Activated naive CD8-positive, alpha-beta T cell treated with anti-CD3 and anti-CD28 coated beads, Interleukin-2, amount 10 ng/mL, durations not matched to agents 7 days and 5 days (primary cell): ENCODE measurements around the gene NR3C1. TPM values are rescaled to one million over a fixed set of nuclear protein-coding genes. Genes with fewer than 3 reads are reported as not detected.

ENCODE experiments used
- ATAC-seq: fragments of 150-1000 bp; cut with Tn5 transposase; one replicate; pipeline ENCODE4 v1.10.0; 2021; ENCODE audit warnings: low read depth, moderate library complexity
- POLR2A ChIA-PET: fragments of 350-600 bp; sonication (Branson Sonifier 250); formaldehyde crosslinking; loops from one replicate; lab custom pipeline; 2021; ENCODE audit warnings: antibody characterized with exemption; lab: Charles Lee
- DNase-seq: peaks from one replicate; pipeline ENCODE4 v3.0.0; 2021
- H3K27ac Mint-ChIP-seq: one replicate; pipeline ENCODE4 v1.8.0; 2022; ENCODE audit warnings: mild to moderate bottlenecking, mixed read lengths
- H3K27me3 Mint-ChIP-seq: one replicate; pipeline ENCODE4 v1.8.0; 2022; ENCODE audit warnings: mild to moderate bottlenecking, moderate library complexity, mixed read lengths
- H3K36me3 Mint-ChIP-seq: one replicate; pipeline ENCODE4 v1.8.0; 2021; ENCODE audit warnings: mild to moderate bottlenecking, mixed read lengths
- H3K4me1 Mint-ChIP-seq: one replicate; pipeline ENCODE4 v1.8.0; 2021; ENCODE audit warnings: mixed read lengths
- H3K4me3 Mint-ChIP-seq: one replicate; pipeline ENCODE4 v1.8.0; 2022; ENCODE audit warnings: mild to moderate bottlenecking, moderate library complexity, mixed read lengths
- H3K9me3 Mint-ChIP-seq: one replicate; pipeline ENCODE4 v1.8.0; 2021; ENCODE audit warnings: mixed read lengths
- total RNA-seq, 2 experiments: library from RNA; stranded (reverse); gene quantifications; one replicate each; pipeline ENCODE4 v1.2.3, GENCODE V29; 2021

The NR3C1 gene
- total RNA-seq, 2 experiments from 2014 or later, result 95.5 to 102 TPM

- H3K9me3 Mint-ChIP-seq, result peaks cover 13% of the 10 kb centered on the region
- no peak overlapping the region for H3K4me3 Mint-ChIP-seq
- H3K27me3 Mint-ChIP-seq, result no peaks in the 10 kb centered on the region
- POLR2A ChIA-PET, result interaction anchor here (0.8 kb wide), 1 partner anchor 42 kb away, joined by 5 read pairs; the partner anchor contains the start of gene NR3C1
- H3K27ac Mint-ChIP-seq, result no peak overlapping the region
- H3K36me3 Mint-ChIP-seq, result peaks cover 35% of the 10 kb centered on the region
- no peak for ATAC-seq
- no peak for DNase-seq
- peaks cover 25% of the 10 kb centered on the region for H3K4me1 Mint-ChIP-seq
Observed at GRCh38 chr5:143361438-143361837, 42.0 kb downstream of the NR3C1 start.

DNA sequence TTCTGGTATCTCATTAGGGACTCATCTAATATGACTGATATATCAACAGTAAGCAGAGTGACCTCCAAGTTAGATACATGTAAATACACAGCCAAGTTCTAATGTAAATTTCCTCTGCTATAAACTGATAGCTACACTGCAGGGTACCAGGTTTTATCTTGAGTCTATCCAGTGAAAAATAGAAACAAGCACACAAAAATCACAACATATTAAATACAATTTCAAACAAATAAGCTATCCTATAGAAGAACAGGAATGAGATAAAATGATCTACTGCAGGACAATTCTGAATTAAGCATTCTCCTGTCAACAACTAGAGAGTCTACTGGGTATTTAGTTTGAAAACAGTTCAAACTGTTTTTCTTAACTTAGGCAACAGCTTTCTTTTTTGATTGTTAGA is 42.7 kb downstream of the NR3C1 start:
- H3K4me1 Mint-ChIP-seq, result peaks cover 27% of the 10 kb centered on the region
- peaks cover 13% of the 10 kb centered on the region for H3K9me3 Mint-ChIP-seq
- POLR2A ChIA-PET, result interaction anchor here (0.8 kb wide), 1 partner anchor 43 kb away, joined by 5 read pairs; the partner anchor contains the start of gene NR3C1
- ATAC-seq (no peak), DNase-seq (no peak)
- H3K27ac Mint-ChIP-seq, result no peak overlapping the region
- H3K27me3 Mint-ChIP-seq, result no peaks in the 10 kb centered on the region
- H3K36me3 Mint-ChIP-seq, result peaks cover 31% of the 10 kb centered on the region
- no peak overlapping the region for H3K4me3 Mint-ChIP-seq

DNA sequence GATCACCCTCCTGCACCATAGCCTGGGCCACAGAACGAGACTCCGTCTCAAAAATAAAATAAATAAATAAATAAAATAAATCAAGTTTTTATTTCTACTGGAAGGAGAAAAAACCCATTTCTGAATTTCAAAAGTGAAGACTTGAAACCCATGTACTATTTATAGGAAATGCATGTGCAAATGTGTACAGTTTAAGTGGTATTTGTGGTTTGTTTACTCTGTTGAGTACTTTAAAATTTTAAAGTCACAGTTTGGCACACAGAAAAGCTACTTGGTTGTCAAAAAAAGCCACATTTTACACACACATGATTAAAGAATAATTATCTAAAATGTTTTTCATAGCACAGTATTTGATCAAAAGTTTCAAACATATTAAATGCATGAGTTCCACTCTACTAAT is 43.6 kb downstream of the NR3C1 start:
- Mint-ChIP-seq H3K4me1 (peaks cover 26% of the 10 kb centered on the region), H3K36me3 (peaks cover 25% of the 10 kb centered on the region), H3K27me3 (no peaks in the 10 kb centered on the region), H3K9me3 (peaks cover 8% of the 10 kb centered on the region), H3K27ac (no peak overlapping the region), H3K4me3 (no peak overlapping the region)
- DNase-seq (no peak), ATAC-seq (no peak)
- POLR2A ChIA-PET, result interaction anchor here (0.8 kb wide), 1 partner anchor 44 kb away, joined by 3 read pairs; no protein-coding TSS in a partner anchor

DNA sequence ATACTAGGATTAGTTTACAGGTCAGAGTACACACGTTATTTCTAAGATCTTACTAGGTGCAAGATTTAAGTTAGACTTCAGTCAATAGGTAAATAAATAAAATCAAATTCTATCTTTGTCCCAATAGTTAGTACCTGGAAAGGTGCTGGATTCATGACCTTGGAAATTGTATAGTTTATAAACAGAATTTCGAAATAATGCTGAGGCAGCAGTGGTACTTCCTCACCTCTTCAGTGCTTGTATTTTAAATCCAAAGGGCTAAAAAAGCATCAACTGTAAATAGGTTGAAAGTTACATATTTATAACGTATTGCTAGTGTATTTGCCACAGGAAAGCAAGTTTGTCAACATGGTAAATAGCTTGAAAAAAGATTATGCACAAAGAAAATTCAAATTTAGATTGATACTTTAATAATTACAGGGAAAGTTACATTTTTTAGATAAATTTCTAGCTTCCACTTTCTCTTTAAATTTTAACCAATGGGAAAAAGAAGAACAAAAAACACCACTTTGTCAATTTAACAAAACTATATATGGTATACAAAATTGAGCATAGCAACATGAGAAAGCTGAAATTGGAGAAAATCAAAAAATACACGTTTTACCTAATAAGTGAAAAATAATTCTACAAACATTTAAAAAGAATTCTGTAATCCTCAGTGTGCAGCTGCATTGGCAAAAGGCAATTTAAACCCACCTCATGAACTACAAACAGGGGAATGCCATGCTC is 46.5 kb downstream of the NR3C1 start:
- no peak overlapping the region for H3K27ac Mint-ChIP-seq
- H3K4me3 Mint-ChIP-seq, result no peak overlapping the region
- no peak for ATAC-seq
- POLR2A ChIA-PET, result no interaction called here
- no peaks in the 10 kb centered on the region for H3K27me3 Mint-ChIP-seq
- H3K4me1 Mint-ChIP-seq, result peaks cover 41% of the 10 kb centered on the region
- peaks cover 4% of the 10 kb centered on the region for H3K36me3 Mint-ChIP-seq
- no peak for DNase-seq
- no peaks in the 10 kb centered on the region for H3K9me3 Mint-ChIP-seq

GRCh38 chr5:143355710-143356109 is 47.8 kb downstream of the NR3C1 start:
- no peak overlapping the region for H3K27ac Mint-ChIP-seq
- DNase-seq (no peak), ATAC-seq (no peak)
- POLR2A ChIA-PET, result no interaction called here
- H3K4me1 Mint-ChIP-seq, result peaks cover 42% of the 10 kb centered on the region
- H3K36me3 Mint-ChIP-seq, result peaks cover 2% of the 10 kb centered on the region
- no peaks in the 10 kb centered on the region for H3K27me3 Mint-ChIP-seq
- H3K9me3 Mint-ChIP-seq, result no peaks in the 10 kb centered on the region
- no peak overlapping the region for H3K4me3 Mint-ChIP-seq

- POLR2A ChIA-PET, result interaction anchor here (1.4 to 1.6 kb wide), 2 partner anchors 50 to 80 kb away, joined by 4 to 8 read pairs; partner anchors contain the start of gene NR3C1
- peak; percentile 65 for ATAC-seq
Observed at GRCh38 chr5:143354025-143354424, 49.5 kb downstream of the NR3C1 start.

DNA sequence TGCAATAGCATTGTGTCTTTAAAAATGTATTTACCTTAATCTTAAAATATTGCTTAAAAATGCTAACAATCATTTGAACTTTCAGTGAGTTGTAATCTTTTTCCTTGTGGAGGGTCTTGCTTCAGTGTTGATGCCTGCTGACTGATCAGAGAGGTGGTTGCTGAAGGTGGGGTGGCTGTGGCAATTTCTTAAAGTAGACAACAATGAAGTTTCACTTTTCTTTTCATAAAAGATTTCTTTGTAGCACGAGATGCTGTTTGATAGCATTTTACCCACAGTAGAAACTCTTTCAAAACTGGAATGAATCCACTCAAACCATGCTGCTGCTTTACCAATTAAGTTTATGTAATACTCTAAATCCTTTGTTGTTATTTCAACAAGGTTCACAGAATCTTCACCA is 50.8 kb downstream of the NR3C1 start:
- Mint-ChIP-seq H3K27me3 (no peaks in the 10 kb centered on the region), H3K9me3 (no peaks in the 10 kb centered on the region), H3K27ac (peak overlapping the region; percentile 95), H3K4me1 (peaks cover 32% of the 10 kb centered on the region), H3K36me3 (peaks cover 8% of the 10 kb centered on the region), H3K4me3 (peak overlapping the region; percentile 90)
- peak; percentile 56 for ATAC-seq
- DNase-seq, result no peak
- POLR2A ChIA-PET, result no interaction called here

More at GRCh38 chr5:143354025-143354424, 49.5 kb downstream of the NR3C1 start:
- DNase-seq, result no peak
- H3K4me1 Mint-ChIP-seq, result peaks cover 33% of the 10 kb centered on the region
- H3K4me3 Mint-ChIP-seq, result peak overlapping the region; percentile 90
- peaks cover 2% of the 10 kb centered on the region for H3K36me3 Mint-ChIP-seq
- no peaks in the 10 kb centered on the region for H3K27me3 Mint-ChIP-seq
- H3K27ac Mint-ChIP-seq, result peak overlapping the region; percentile 95
- H3K9me3 Mint-ChIP-seq, result no peaks in the 10 kb centered on the region

DNA sequence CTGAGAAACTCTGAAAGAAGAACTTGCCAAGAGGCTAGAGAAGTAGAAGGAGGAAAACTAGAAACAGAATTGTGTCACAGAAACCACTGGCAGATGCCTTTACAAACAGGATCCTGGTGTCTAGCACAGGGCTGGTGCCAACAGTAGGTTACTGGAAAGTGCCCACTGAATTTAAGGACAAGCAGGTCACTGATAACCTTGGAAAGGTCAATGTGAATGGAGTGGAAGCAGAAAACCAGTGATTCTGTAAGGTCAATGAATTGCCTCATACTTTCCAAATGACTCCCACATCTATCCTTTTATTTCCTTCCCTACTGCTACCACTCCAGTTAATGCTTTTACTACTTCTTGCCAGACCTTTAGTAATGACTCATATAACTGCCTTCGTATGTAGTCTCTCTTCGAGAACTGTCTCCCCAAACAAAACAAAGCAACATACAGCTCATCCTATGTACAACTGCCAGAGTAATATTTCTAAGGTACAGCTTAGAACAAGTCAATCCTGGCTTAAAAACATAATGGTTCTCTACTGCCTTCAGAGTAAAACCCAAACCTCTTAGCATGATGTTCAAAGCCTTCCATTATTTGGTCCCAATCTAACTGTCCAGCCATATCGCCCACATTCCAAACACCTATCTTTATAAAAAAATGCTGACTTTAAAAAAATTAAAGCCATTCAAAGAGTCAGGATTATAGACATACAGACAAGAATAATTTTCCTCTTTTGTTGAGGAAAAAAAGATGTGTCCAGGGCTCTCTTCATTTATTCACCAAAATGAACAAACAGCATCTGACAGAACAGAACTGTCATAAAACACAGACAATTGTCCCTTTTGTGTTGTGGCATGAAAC is 52.5 kb downstream of the NR3C1 start:
- no peak for DNase-seq
- H3K27me3 Mint-ChIP-seq, result no peaks in the 10 kb centered on the region
- H3K36me3 Mint-ChIP-seq, result peaks cover 8% of the 10 kb centered on the region
- no peaks in the 10 kb centered on the region for H3K9me3 Mint-ChIP-seq
- no peak for ATAC-seq
- no peak overlapping the region for H3K4me3 Mint-ChIP-seq
- H3K4me1 Mint-ChIP-seq, result peaks cover 39% of the 10 kb centered on the region
- POLR2A ChIA-PET, result no interaction called here
- H3K27ac Mint-ChIP-seq, result no peak overlapping the region

- ATAC-seq (no peak), DNase-seq (no peak)
- Mint-ChIP-seq H3K36me3 (peaks cover 6% of the 10 kb centered on the region), H3K4me1 (peaks cover 36% of the 10 kb centered on the region), H3K27me3 (no peaks in the 10 kb centered on the region), H3K9me3 (no peaks in the 10 kb centered on the region), H3K27ac (no peak overlapping the region), H3K4me3 (no peak overlapping the region)
- POLR2A ChIA-PET, result no interaction called here
Observed at GRCh38 chr5:143350341-143350740, 53.1 kb downstream of the NR3C1 start.

GRCh38 chr5:143349177-143349576 is 54.3 kb downstream of the NR3C1 start:
- POLR2A ChIA-PET, result no interaction called here
- H3K9me3 Mint-ChIP-seq, result peaks cover 2% of the 10 kb centered on the region
- H3K4me1 Mint-ChIP-seq, result peaks cover 33% of the 10 kb centered on the region
- ATAC-seq, result no peak
- no peak overlapping the region for H3K4me3 Mint-ChIP-seq
- peaks cover 8% of the 10 kb centered on the region for H3K36me3 Mint-ChIP-seq
- DNase-seq, result no peak
- H3K27me3 Mint-ChIP-seq, result no peaks in the 10 kb centered on the region
- no peak overlapping the region for H3K27ac Mint-ChIP-seq

GRCh38 chr5:143347698-143348344 is 55.7 kb downstream of the NR3C1 start:
- Mint-ChIP-seq H3K36me3 (peaks cover 14% of the 10 kb centered on the region), H3K4me1 (peaks cover 23% of the 10 kb centered on the region), H3K4me3 (no peak overlapping the region), H3K9me3 (peaks cover 2% of the 10 kb centered on the region), H3K27me3 (no peaks in the 10 kb centered on the region), H3K27ac (no peak overlapping the region)
- POLR2A ChIA-PET, result no interaction called here
- DNase-seq (no peak), ATAC-seq (no peak)

- H3K27me3 Mint-ChIP-seq, result no peaks in the 10 kb centered on the region
- peaks cover 20% of the 10 kb centered on the region for H3K36me3 Mint-ChIP-seq
- peaks cover 2% of the 10 kb centered on the region for H3K9me3 Mint-ChIP-seq
- peaks cover 25% of the 10 kb centered on the region for H3K4me1 Mint-ChIP-seq
- POLR2A ChIA-PET, result no interaction called here
- DNase-seq (no peak), ATAC-seq (no peak)
- H3K27ac Mint-ChIP-seq, result no peak overlapping the region
- no peak overlapping the region for H3K4me3 Mint-ChIP-seq
Observed at GRCh38 chr5:143347046-143347445, 56.4 kb downstream of the NR3C1 start.
